ENCODE results near the gene SH3GLB1.

Gene SH3GLB1

GRCh38 chr1:86739648-86740509 lies 35.5 kb downstream of the SH3GLB1 start:
- Histone ChIP-seq H3K4me1 (ENCODE audit: insufficient read depth, low read length) (peaks cover 7% of the 10 kb centered on the region), H3K9me3 (ENCODE audit: low read length) (no peaks in the 10 kb centered on the region), H3K36me3 (ENCODE audit: insufficient read depth, low read length) (peaks cover 64% of the 10 kb centered on the region), H3K4me3 (ENCODE audit: low read depth in 1 of 2, low read length in 2 of 2) (no peak overlapping the region), H3K27me3 (ENCODE audit: control insufficient read depth in 1 of 2, insufficient read depth in 2 of 2, low read length in 2 of 2) (no peaks in the 10 kb centered on the region), H3K9ac (ENCODE audit: low read length) (no peak overlapping the region), H3K27ac (ENCODE audit: low read depth, low read length) (no peak overlapping the region)

- H3K9ac ChIP-seq (ENCODE audit: low read length): no peak overlapping the region
- H3K9me3 ChIP-seq (ENCODE audit: low read length): no peaks in the 10 kb centered on the region
- no peak overlapping the region for H3K4me3 ChIP-seq (ENCODE audit: low read depth in 1 of 2, low read length in 2 of 2)
- peaks cover 7% of the 10 kb centered on the region for H3K4me1 ChIP-seq (ENCODE audit: insufficient read depth, low read length)
- H3K27me3 ChIP-seq (ENCODE audit: control insufficient read depth in 1 of 2, insufficient read depth in 2 of 2, low read length in 2 of 2): no peaks in the 10 kb centered on the region
- no peak overlapping the region for H3K27ac ChIP-seq (ENCODE audit: low read depth, low read length)
- H3K36me3 ChIP-seq (ENCODE audit: insufficient read depth, low read length): peaks cover 55% of the 10 kb centered on the region
These were observed 37.7 kb downstream of the SH3GLB1 start for GRCh38 chr1:86741947-86742572.

GRCh38 chr1:86747304-86747703 lies 42.9 kb downstream of the SH3GLB1 start:
- H3K4me1 ChIP-seq (ENCODE audit: insufficient read depth, low read length): no peaks in the 10 kb centered on the region
- H3K27me3 ChIP-seq (ENCODE audit: control insufficient read depth in 1 of 2, insufficient read depth in 2 of 2, low read length in 2 of 2): no peaks in the 10 kb centered on the region
- no peak overlapping the region for H3K27ac ChIP-seq (ENCODE audit: low read depth, low read length)
- peaks cover 32% of the 10 kb centered on the region for H3K36me3 ChIP-seq (ENCODE audit: insufficient read depth, low read length)
- H3K9ac ChIP-seq (ENCODE audit: low read length): no peak overlapping the region
- H3K9me3 ChIP-seq (ENCODE audit: low read length): no peaks in the 10 kb centered on the region
- no peak overlapping the region for H3K4me3 ChIP-seq (ENCODE audit: low read depth in 1 of 2, low read length in 2 of 2)

- H3K9me3 ChIP-seq (ENCODE audit: low read length): no peaks in the 10 kb centered on the region
These were observed 44.4 kb downstream of the SH3GLB1 start for GRCh38 chr1:86748622-86749373.

GRCh38 chr1:86750076-86750475 lies 45.7 kb downstream of the SH3GLB1 start:
- Histone ChIP-seq H3K36me3 (ENCODE audit: insufficient read depth, low read length) (peaks cover 12% of the 10 kb centered on the region), H3K9ac (ENCODE audit: low read length) (no peak overlapping the region), H3K27me3 (ENCODE audit: control insufficient read depth in 1 of 2, insufficient read depth in 2 of 2, low read length in 2 of 2) (no peaks in the 10 kb centered on the region), H3K4me3 (ENCODE audit: low read depth in 1 of 2, low read length in 2 of 2) (no peak overlapping the region), H3K4me1 (ENCODE audit: insufficient read depth, low read length) (peaks cover 10% of the 10 kb centered on the region), H3K27ac (ENCODE audit: low read depth, low read length) (no peak overlapping the region), H3K9me3 (ENCODE audit: low read length) (no peaks in the 10 kb centered on the region)

More at GRCh38 chr1:86748622-86749373, 44.4 kb downstream of the SH3GLB1 start:
- H3K4me3 ChIP-seq (ENCODE audit: low read depth in 1 of 2, low read length in 2 of 2): no peak overlapping the region
- no peaks in the 10 kb centered on the region for H3K4me1 ChIP-seq (ENCODE audit: insufficient read depth, low read length)
- no peaks in the 10 kb centered on the region for H3K27me3 ChIP-seq (ENCODE audit: control insufficient read depth in 1 of 2, insufficient read depth in 2 of 2, low read length in 2 of 2)
- peaks cover 24% of the 10 kb centered on the region for H3K36me3 ChIP-seq (ENCODE audit: insufficient read depth, low read length)
- no peak overlapping the region for H3K9ac ChIP-seq (ENCODE audit: low read length)
- no peak overlapping the region for H3K27ac ChIP-seq (ENCODE audit: low read depth, low read length)

- H3K4me1 ChIP-seq (ENCODE audit: insufficient read depth, low read length): peaks cover 10% of the 10 kb centered on the region
These were observed 46.2 kb downstream of the SH3GLB1 start for GRCh38 chr1:86750530-86750929.

GRCh38 chr1:86751923-86752322 lies 47.5 kb downstream of the SH3GLB1 start:
- no peak overlapping the region for H3K27ac ChIP-seq (ENCODE audit: low read depth, low read length)
- no peak overlapping the region for H3K9ac ChIP-seq (ENCODE audit: low read length)
- no peaks in the 10 kb centered on the region for H3K9me3 ChIP-seq (ENCODE audit: low read length)
- H3K36me3 ChIP-seq (ENCODE audit: insufficient read depth, low read length): no peaks in the 10 kb centered on the region
- no peak overlapping the region for H3K4me3 ChIP-seq (ENCODE audit: low read depth in 1 of 2, low read length in 2 of 2)
- peaks cover 14% of the 10 kb centered on the region for H3K4me1 ChIP-seq (ENCODE audit: insufficient read depth, low read length)
- H3K27me3 ChIP-seq (ENCODE audit: control insufficient read depth in 1 of 2, insufficient read depth in 2 of 2, low read length in 2 of 2): no peaks in the 10 kb centered on the region

More at GRCh38 chr1:86750530-86750929, 46.2 kb downstream of the SH3GLB1 start:
- no peak overlapping the region for H3K4me3 ChIP-seq (ENCODE audit: low read depth in 1 of 2, low read length in 2 of 2)
- no peak overlapping the region for H3K27ac ChIP-seq (ENCODE audit: low read depth, low read length)
- H3K27me3 ChIP-seq (ENCODE audit: control insufficient read depth in 1 of 2, insufficient read depth in 2 of 2, low read length in 2 of 2): no peaks in the 10 kb centered on the region
- peaks cover 8% of the 10 kb centered on the region for H3K36me3 ChIP-seq (ENCODE audit: insufficient read depth, low read length)
- no peak overlapping the region for H3K9ac ChIP-seq (ENCODE audit: low read length)
- no peaks in the 10 kb centered on the region for H3K9me3 ChIP-seq (ENCODE audit: low read length)

- H3K27ac ChIP-seq (ENCODE audit: low read depth, low read length): no peak overlapping the region
- peaks cover 21% of the 10 kb centered on the region for H3K4me1 ChIP-seq (ENCODE audit: insufficient read depth, low read length)
- H3K27me3 ChIP-seq (ENCODE audit: control insufficient read depth in 1 of 2, insufficient read depth in 2 of 2, low read length in 2 of 2): no peaks in the 10 kb centered on the region
These were observed 49.3 kb downstream of the SH3GLB1 start for GRCh38 chr1:86753700-86754099.

GRCh38 chr1:86754265-86754974 lies 50.0 kb downstream of the SH3GLB1 start:
- H3K27me3 ChIP-seq (ENCODE audit: control insufficient read depth in 1 of 2, insufficient read depth in 2 of 2, low read length in 2 of 2): no peaks in the 10 kb centered on the region
- no peaks in the 10 kb centered on the region for H3K9me3 ChIP-seq (ENCODE audit: low read length)
- H3K9ac ChIP-seq (ENCODE audit: low read length): no peak overlapping the region
- H3K4me3 ChIP-seq (ENCODE audit: low read depth in 1 of 2, low read length in 2 of 2): no peak overlapping the region
- no peak overlapping the region for H3K27ac ChIP-seq (ENCODE audit: low read depth, low read length)
- peaks cover 21% of the 10 kb centered on the region for H3K4me1 ChIP-seq (ENCODE audit: insufficient read depth, low read length)
- H3K36me3 ChIP-seq (ENCODE audit: insufficient read depth, low read length): no peaks in the 10 kb centered on the region

More at GRCh38 chr1:86753700-86754099, 49.3 kb downstream of the SH3GLB1 start:
- Histone ChIP-seq H3K36me3 (ENCODE audit: insufficient read depth, low read length) (no peaks in the 10 kb centered on the region), H3K9ac (ENCODE audit: low read length) (no peak overlapping the region), H3K9me3 (ENCODE audit: low read length) (no peaks in the 10 kb centered on the region), H3K4me3 (ENCODE audit: low read depth in 1 of 2, low read length in 2 of 2) (no peak overlapping the region)

GRCh38 chr1:86756062-86756406 lies 51.7 kb downstream of the SH3GLB1 start:
- Histone ChIP-seq H3K27ac (ENCODE audit: low read depth, low read length) (no peak overlapping the region), H3K36me3 (ENCODE audit: insufficient read depth, low read length) (no peaks in the 10 kb centered on the region), H3K9ac (ENCODE audit: low read length) (no peak overlapping the region), H3K9me3 (ENCODE audit: low read length) (no peaks in the 10 kb centered on the region), H3K4me1 (ENCODE audit: insufficient read depth, low read length) (peaks cover 21% of the 10 kb centered on the region), H3K27me3 (ENCODE audit: control insufficient read depth in 1 of 2, insufficient read depth in 2 of 2, low read length in 2 of 2) (no peaks in the 10 kb centered on the region), H3K4me3 (ENCODE audit: low read depth in 1 of 2, low read length in 2 of 2) (no peak overlapping the region)
